ENCODE measurements around the gene LRRC4.

The LRRC4 gene

DNA sequence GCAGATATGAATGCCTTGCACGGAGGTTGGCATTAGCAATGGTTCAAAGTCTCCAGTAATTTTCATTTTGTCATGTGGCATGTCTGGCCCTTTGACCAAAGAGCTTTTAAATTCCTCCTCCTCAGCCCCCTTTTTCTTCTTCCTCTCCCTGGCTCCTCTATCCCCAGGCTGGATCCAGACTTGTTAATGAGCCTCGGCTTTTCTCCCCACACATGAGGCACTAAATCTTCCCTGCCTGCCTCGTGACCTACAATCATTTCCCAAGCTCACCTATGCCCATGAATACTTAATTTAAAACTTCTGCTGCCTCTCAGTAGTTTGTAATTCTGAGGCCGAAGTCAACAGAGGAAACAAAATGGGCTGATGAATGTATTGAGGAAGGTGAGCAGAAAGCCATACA is 23.3 kb upstream of the LRRC4 start:
- no peak for DNase-seq (ENCODE audit: extremely low spot score)
- CTCF ChIA-PET, result no interaction called here
- POLR2A ChIA-PET, result no interaction called here
- no peak for TF ChIP-seq CTCF (IDR thresholded peaks at IDR 0.05; ENCODE audit: control extremely low read depth, extremely low read depth, low read depth, missing control alignments)

DNA sequence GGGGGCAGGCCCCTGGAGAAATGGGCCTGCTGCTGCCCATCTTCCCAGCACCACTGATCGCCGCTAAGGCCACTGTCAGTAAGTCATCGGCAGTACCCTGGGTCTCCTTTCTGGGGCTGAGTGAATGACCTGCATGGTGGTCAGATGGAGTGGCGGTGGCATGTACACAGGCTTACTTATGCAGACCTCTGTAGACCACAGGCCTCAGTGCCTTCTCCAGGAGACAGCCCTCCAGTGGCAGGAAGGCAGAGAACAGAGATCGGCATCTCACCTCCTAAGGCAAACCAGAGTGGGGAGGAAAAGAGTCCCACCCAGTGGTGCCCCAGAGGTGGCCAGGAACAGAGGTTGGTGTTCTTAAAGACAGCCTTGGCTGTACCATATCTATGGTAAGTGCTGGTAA is 22.8 kb upstream of the LRRC4 start:
- ChIA-PET POLR2A (no interaction called here), CTCF (no interaction called here)
- no peak for DNase-seq (ENCODE audit: extremely low spot score)
- no peak for TF ChIP-seq CTCF (IDR thresholded peaks at IDR 0.05; ENCODE audit: control extremely low read depth, extremely low read depth, low read depth, missing control alignments)

- ChIA-PET POLR2A (interaction anchor here (0.6 kb wide), 1 partner anchor 946 kb away, joined by 4 read pairs; no protein-coding TSS in a partner anchor), CTCF (interaction anchor here (1.1 to 1.7 kb wide), 3 partner anchors 9 to 157 kb away, joined by 3 to 5 read pairs (median 3); no protein-coding TSS in a partner anchor)
- no peak for DNase-seq (ENCODE audit: extremely low spot score)
- TF ChIP-seq CTCF (IDR thresholded peaks at IDR 0.05; ENCODE audit: control extremely low read depth, extremely low read depth, low read depth, missing control alignments), result no peak
Measured at GRCh38 chr7:128053023-128053422, 21.8 kb upstream of the LRRC4 start.

- CTCF ChIA-PET, result interaction anchor here (0.9 to 1.8 kb wide), 7 partner anchors 9 to 158 kb away, joined by 3 to 5 read pairs (median 3); no protein-coding TSS in a partner anchor
- TF ChIP-seq CTCF (IDR thresholded peaks at IDR 0.05; ENCODE audit: control extremely low read depth, extremely low read depth, low read depth, missing control alignments), result no peak
- no peak for DNase-seq (ENCODE audit: extremely low spot score)
- POLR2A ChIA-PET, result no interaction called here
Measured at GRCh38 chr7:128052404-128052803, 21.2 kb upstream of the LRRC4 start.

DNA sequence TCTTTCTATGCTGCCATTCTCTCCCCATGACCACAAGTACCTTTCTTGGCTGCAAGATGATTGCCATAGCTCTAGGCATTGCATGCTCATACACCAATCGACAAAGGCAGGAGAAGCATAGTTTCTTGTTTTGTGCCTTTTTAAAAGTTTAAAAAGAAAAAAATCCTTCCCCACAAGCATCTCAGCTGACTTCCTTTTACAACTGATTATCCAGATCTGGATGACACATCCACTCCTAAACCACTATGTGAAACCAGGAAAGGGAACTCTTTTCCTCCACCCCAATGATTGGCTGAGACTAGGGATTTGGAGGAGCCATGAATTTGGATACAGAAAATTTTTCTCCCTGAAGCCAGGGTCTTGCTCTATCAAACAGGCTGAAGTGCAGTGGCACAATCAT is 14.5 kb upstream of the LRRC4 start:
- ChIA-PET POLR2A (interaction anchor here (0.7 kb wide), 1 partner anchor 339 kb away, joined by 7 read pairs; no protein-coding TSS in a partner anchor), CTCF (interaction anchor here (1.5 kb wide), 1 partner anchor 15 kb away, joined by 4 read pairs; the partner anchor contains the start of gene LRRC4)
- no peak for DNase-seq (ENCODE audit: extremely low spot score)
- no peak for TF ChIP-seq CTCF (IDR thresholded peaks at IDR 0.05; ENCODE audit: control extremely low read depth, extremely low read depth, low read depth, missing control alignments)

GRCh38 chr7:128045158-128045557 is 13.9 kb upstream of the LRRC4 start:
- ChIA-PET CTCF (interaction anchor here (1.0 to 1.5 kb wide), 3 partner anchors 10 to 15 kb away, joined by 3 to 5 read pairs (median 4); partner anchors contain the start of gene LRRC4), POLR2A (no interaction called here)
- TF ChIP-seq CTCF (IDR thresholded peaks at IDR 0.05; ENCODE audit: control extremely low read depth, extremely low read depth, low read depth, missing control alignments), result no peak
- DNase-seq (ENCODE audit: extremely low spot score), result no peak

Measured in GM10248 (cell line).